Sigmoid colon (tissue), 7 donors: ENCODE measurements around the gene ADAMTS17. TPM values are rescaled to one million over a fixed set of nuclear protein-coding genes. Genes with fewer than 3 reads are reported as not detected.
A peak's percentile ranks its signal among the peaks of the same experiment; 100 is the strongest.

Experiments
- DNase-seq: peaks from one replicate; pipeline ENCODE4 v3.0.0-alpha.2; 2019
- H3K27ac ChIP-seq, 4 donors: fragments of 200-600 bp; sonication (generic); one replicate each; pipeline ENCODE4 v1.5.1; 2016 to 2019; ENCODE audit warnings: mild to moderate bottlenecking in 1 of 4
- H3K27me3 ChIP-seq, 3 donors: fragments of 200-600 bp; sonication (generic); one replicate each; pipeline ENCODE4 v1.5.1; 2019; ENCODE audit warnings: mild to moderate bottlenecking in 1 of 3
- H3K36me3 ChIP-seq, 4 donors: fragments of 200-600 bp; sonication (generic); one replicate each; pipeline ENCODE4 v1.5.1; 2016 to 2019
- H3K4me1 ChIP-seq, 4 donors: fragments of 200-600 bp; sonication (generic); one replicate each; pipeline ENCODE4 v1.5.1; 2017 to 2019
- H3K4me3 ChIP-seq, 4 donors: fragments of 200-600 bp; sonication (generic); one replicate each; pipeline ENCODE4 v1.5.1; 2017 to 2019; ENCODE audit warnings: mild to moderate bottlenecking in 2 of 4, moderate library complexity in 1 of 4
- H3K9me3 ChIP-seq, 4 donors: fragments of 200-600 bp in 3 of 4; sonication (generic) in 3 of 4; one replicate each; pipeline versions ENCODE4 v1.5.1 to v1.6.1; 2013 to 2019
- CTCF ChIP-seq, 4 experiments: fragments of 450-650 bp in 3 of 4; fragments of 200-600 bp in 1 of 4; IDR thresholded peaks; one replicate each; pipeline ENCODE4 v1.5.1; 2016 to 2019; ENCODE audit warnings: antibody characterized with exemption in 4 of 4, mild to moderate bottlenecking in 3 of 4, moderate library complexity in 2 of 4
- EP300 ChIP-seq, 4 donors: sonication (generic); formaldehyde crosslinking; IDR thresholded peaks; one replicate each; pipeline ENCODE4 v1.6.1; 2017; ENCODE audit warnings: antibody characterized with exemption in 4 of 4
- POLR2A ChIP-seq, 2 donors: fragments of 450-650 bp; IDR thresholded peaks; one replicate each; pipeline ENCODE4 v1.6.1; 2016; ENCODE audit warnings: antibody characterized with exemption in 2 of 2, mild to moderate bottlenecking in 2 of 2, moderate library complexity in 2 of 2
- POLR2AphosphoS5 ChIP-seq, 4 donors: sonication (generic); formaldehyde crosslinking; IDR thresholded peaks; one replicate each; pipeline ENCODE4 v1.6.1; 2017; ENCODE audit warnings: antibody characterized with exemption in 4 of 4
- WGBS, 2 donors: extraction: QIAGEN DNeasy Blood & Tissue Kit; methylation state at CpG; one replicate each; pipeline ENCODE4 v1.1.7; 2013; 5-methylcytosine and 5-hydroxymethylcytosine counted together
- intact Hi-C: fragments of 100-400 bp; cut with DNase I; formaldehyde crosslinking; loops from one replicate; pipeline ENCODE4 v1.15.1; 2023
- polyA plus RNA-seq, 3 donors: library from polyadenylated mRNA; stranded (reverse); fragments of 200-250 nt; gene quantifications; one replicate each; pipeline ENCODE4 v1.2.3, GENCODE V29; 2013
- total RNA-seq, 4 donors: library from RNA; depleted of rRNA; stranded (reverse); fragments of >200 nt; gene quantifications; one replicate each; pipeline ENCODE4 v1.1.0, GENCODE V29; 2016
- donor health status: healthy with polysubstance abuse.
- donor health status: Bipolar disorder and iron deficiency.
- donor health status: healthy.

ADAMTS17 gene
- total and polyA plus RNA-seq, 7 donors = 0.46 to 3.6 (median 1.2) TPM

- no peak for DNase-seq
- no peaks in the 10 kb centered on the region for H3K27me3 ChIP-seq
- no peaks in the 10 kb centered on the region for H3K9me3 ChIP-seq
- WGBS, 2 donors = 96% methylated on average over 2 of the region's 2 CpGs
- H3K36me3 ChIP-seq = no peaks in the 10 kb centered on the region
- intact Hi-C loops = loop anchor here (10.0 kb wide), 2 partner anchors 258 to 528 kb away; partner anchors contain the start of genes ALDH1A3, ASB7 and LINS1
- H3K4me3 ChIP-seq = no peak overlapping the region
- peaks cover 0 to 16% (median 13%) of the 10 kb centered on the region in 4 donors for H3K4me1 ChIP-seq
- no peak for TF ChIP-seq POLR2A (IDR thresholded peaks at IDR 0.05)
- TF ChIP-seq EP300 (IDR thresholded peaks at IDR 0.05) = no peak
- no peak for TF ChIP-seq POLR2AphosphoS5 (IDR thresholded peaks at IDR 0.05)
- TF ChIP-seq CTCF (IDR thresholded peaks at IDR 0.05) = no peak
- no peak overlapping the region for H3K27ac ChIP-seq
Measured at GRCh38 chr15:100346866-100347512, 5.2 kb upstream of the ADAMTS17 start.

GRCh38 chr15:100345438-100345837 lies 3.7 kb upstream of the ADAMTS17 start:
- WGBS, 2 donors = 74 to 83% methylated on average over 3 of the region's 3 CpGs
- Histone ChIP-seq H3K27ac (no peak overlapping the region), H3K9me3 (no peaks in the 10 kb centered on the region), H3K4me3 (no peak overlapping the region), H3K36me3 (no peaks in the 10 kb centered on the region), H3K27me3 (peaks cover 5% of the 10 kb centered on the region in 3 donors), H3K4me1 (peaks cover 0 to 19% (median 15%) of the 10 kb centered on the region in 4 donors)
- DNase-seq = no peak
- TF ChIP-seq EP300 (IDR thresholded peaks at IDR 0.05) (no peak), CTCF (IDR thresholded peaks at IDR 0.05) (no peak)
- intact Hi-C loops = loop anchor here (10.0 kb wide), 2 partner anchors 259 to 529 kb away; partner anchors contain the start of genes ALDH1A3, ASB7 and LINS1

GRCh38 chr15:100343251-100343650 lies 1.5 kb upstream of the ADAMTS17 start:
- H3K27ac ChIP-seq = no peak overlapping the region
- intact Hi-C loops = loop anchor here (5.0 to 10.0 kb wide), 4 partner anchors 184 to 664 kb away; partner anchors contain the start of genes ALDH1A3, ASB7, CERS3 and LINS1
- no peaks in the 10 kb centered on the region for H3K9me3 ChIP-seq
- no peak overlapping the region for H3K4me3 ChIP-seq
- 94 to 95% methylated on average over 3 of the region's 3 CpGs for WGBS, 2 donors
- TF ChIP-seq CTCF (IDR thresholded peaks at IDR 0.05) = no peak
- no peak for TF ChIP-seq EP300 (IDR thresholded peaks at IDR 0.05)
- no peak for TF ChIP-seq POLR2A (IDR thresholded peaks at IDR 0.05)
- TF ChIP-seq POLR2AphosphoS5 (IDR thresholded peaks at IDR 0.05) = no peak
- H3K36me3 ChIP-seq = no peaks in the 10 kb centered on the region
- DNase-seq = no peak
- peaks cover 0 to 23% (median 11%) of the 10 kb centered on the region in 4 donors for H3K4me1 ChIP-seq
- peaks cover 5 to 9% (median 8%) of the 10 kb centered on the region in 3 donors for H3K27me3 ChIP-seq

GRCh38 chr15:100341239-100341749 lies 481 bp downstream of the ADAMTS17 start:
- H3K9me3 ChIP-seq = no peaks in the 10 kb centered on the region
- WGBS, 2 donors = 1 to 2% methylated on average over 95 of the region's 95 CpGs
- peaks cover 5 to 9% (median 8%) of the 10 kb centered on the region in 3 donors for H3K27me3 ChIP-seq
- peak overlapping the region; percentile 51 to 86 (median 78) for H3K4me3 ChIP-seq
- no peaks in the 10 kb centered on the region for H3K36me3 ChIP-seq
- peaks cover 0 to 23% (median 11%) of the 10 kb centered on the region in 4 donors for H3K4me1 ChIP-seq
- H3K27ac ChIP-seq = peak overlapping the region; percentile 69 to 87 (median 80)
- no peak for DNase-seq
- no peak for TF ChIP-seq POLR2A (IDR thresholded peaks at IDR 0.05)
- no peak for TF ChIP-seq POLR2AphosphoS5 (IDR thresholded peaks at IDR 0.05)
- intact Hi-C loops = loop anchor here (5.0 to 10.0 kb wide), 4 partner anchors 186 to 666 kb away; partner anchors contain the start of genes ALDH1A3, ASB7, CERS3 and LINS1

GRCh38 chr15:100340721-100341238 lies 995 bp downstream of the ADAMTS17 start:
- no peak overlapping the region for H3K27ac ChIP-seq
- H3K4me3 ChIP-seq = peak overlapping the region in 3 of 4 donors; percentile 75 to 86 (median 81)
- intact Hi-C loops = loop anchor here (5.0 to 10.0 kb wide), 4 partner anchors 187 to 667 kb away; partner anchors contain the start of genes ALDH1A3, ASB7, CERS3 and LINS1
- H3K9me3 ChIP-seq = no peaks in the 10 kb centered on the region
- WGBS, 2 donors = 13 to 14% methylated on average over 56 of the region's 56 CpGs
- peaks cover 0 to 23% (median 11%) of the 10 kb centered on the region in 4 donors for H3K4me1 ChIP-seq
- no peak for DNase-seq
- no peak for TF ChIP-seq POLR2A (IDR thresholded peaks at IDR 0.05)
- TF ChIP-seq EP300 (IDR thresholded peaks at IDR 0.05) = no peak
- no peak for TF ChIP-seq CTCF (IDR thresholded peaks at IDR 0.05)
- TF ChIP-seq POLR2AphosphoS5 (IDR thresholded peaks at IDR 0.05) = no peak
- H3K27me3 ChIP-seq = peaks cover 5 to 9% (median 8%) of the 10 kb centered on the region in 3 donors
- no peaks in the 10 kb centered on the region for H3K36me3 ChIP-seq
